ENCODE data around the gene E4F1.

The E4F1 gene

DNA sequence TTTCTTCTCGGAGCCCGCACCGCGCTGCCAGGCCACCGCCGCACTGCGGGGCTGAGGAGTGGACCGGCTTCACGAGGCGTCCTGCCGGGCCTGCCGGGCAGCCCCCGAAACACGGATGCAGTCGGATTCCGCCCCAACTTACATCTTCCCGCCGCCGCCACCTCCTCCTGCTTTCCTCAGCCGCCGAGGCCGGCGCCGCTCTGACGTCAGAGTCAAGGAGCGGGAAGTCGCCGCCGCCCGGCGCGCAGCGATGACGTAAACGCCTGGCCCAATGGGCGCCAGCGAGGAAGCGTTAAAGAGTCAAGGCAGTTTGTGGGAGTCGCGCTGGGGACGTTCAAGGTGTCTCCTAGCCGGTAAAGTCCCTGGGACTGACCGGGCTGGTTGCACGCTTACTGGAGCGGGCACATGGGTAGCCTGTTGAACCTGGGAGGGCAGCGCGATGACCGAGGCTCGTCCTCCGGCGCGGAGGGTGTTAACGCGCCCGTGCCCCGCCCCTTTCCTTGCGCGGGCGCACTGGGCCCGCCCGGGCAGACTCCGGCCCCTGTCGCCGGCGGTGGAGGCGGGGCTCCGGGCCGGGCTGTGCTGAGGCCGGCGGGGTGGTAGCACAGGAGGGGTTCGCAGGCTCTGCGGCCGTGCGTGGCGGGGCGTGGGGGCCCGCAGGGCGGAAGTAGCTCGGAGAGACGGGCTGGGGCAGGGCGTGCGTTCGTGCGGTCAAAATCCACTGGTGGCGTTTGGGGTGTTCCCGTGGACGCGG, 44.7 kb downstream of the E4F1 start, which contains the start of gene RNPS1:
Gene RNPS1, minus strand, starts transcription at position 214 of the 754 bp plus-strand sequence. CDS start 3,483 bp downstream, outside the sequence.
- H3K9me3 ChIP-seq (ENCODE audit: control insufficient read depth, low read length), result no peaks in the 10 kb centered on the region
- H2AK5ac ChIP-seq (ENCODE audit: low read length, severe bottlenecking), result no peak within 1 kb of the TSS
- peak within 1 kb of the TSS; percentile 64 for H2BK120ac ChIP-seq (ENCODE audit: low read depth, low read length)
- H3K79me1 ChIP-seq (replicated peaks; ENCODE audit: low read length, poor library complexity, severe bottlenecking), result peaks cover 33% of the 10 kb centered on the region
- peaks cover 23% of the 10 kb centered on the region for H3K4me1 ChIP-seq (ENCODE audit: control insufficient read depth, insufficient read depth, low read depth, low read length)
- H4K91ac ChIP-seq (ENCODE audit: low read length), result peak within 1 kb of the TSS; percentile 97
- H3K4ac ChIP-seq (ENCODE audit: low read depth in 1 of 2, low read length in 2 of 2), result peak within 1 kb of the TSS; percentile 85 to 96
- no peaks in the 10 kb centered on the region for H3K27me3 ChIP-seq (ENCODE audit: control insufficient read depth in 1 of 2, insufficient read depth in 1 of 2, low read length in 2 of 2)
- peak within 1 kb of the TSS; percentile 91 for H3K9ac ChIP-seq (ENCODE audit: low read length)
- peak within 1 kb of the TSS; percentile 96 to 99 for H3K18ac ChIP-seq (ENCODE audit: low read depth in 1 of 2, low read length in 2 of 2)
- peak within 1 kb of the TSS; percentile 99 for H3K27ac ChIP-seq (ENCODE audit: low read length, poor library complexity, severe bottlenecking)
- under 1% methylated on average over 66 of the region's 88 CpGs for WGBS
- peak within 1 kb of the TSS; percentile 86 for H2AFZ ChIP-seq (ENCODE audit: low read depth, low read length)
- peak within 1 kb of the TSS; percentile 99 for H2BK15ac ChIP-seq (ENCODE audit: low read depth, poor library complexity, severe bottlenecking)
- H2BK5ac ChIP-seq (ENCODE audit: low read depth, low read length, poor library complexity, severe bottlenecking), result peak within 1 kb of the TSS; percentile 100
- H2BK12ac ChIP-seq (ENCODE audit: low read length in 2 of 2), result peak within 1 kb of the TSS; percentile 50 to 86
- peak within 1 kb of the TSS; percentile 99 for H4K8ac ChIP-seq (ENCODE audit: low read length)
- H3K23ac ChIP-seq (ENCODE audit: low read length in 2 of 2), result no peak within 1 kb of the TSS
- H3K4me3 ChIP-seq (ENCODE audit: insufficient read depth in 1 of 2, low read depth in 1 of 2, low read length in 2 of 2), result peak within 1 kb of the TSS; percentile 90
- H3K36me3 ChIP-seq (ENCODE audit: control insufficient read depth in 1 of 2, insufficient read depth in 2 of 2, low read depth in 1 of 2, low read length in 2 of 2), result peaks cover 17 to 27% of the 10 kb centered on the region in 2 experiments
- H3K4me2 ChIP-seq (ENCODE audit: low read length, poor library complexity, severe bottlenecking), result peak within 1 kb of the TSS; percentile 78
- peak; percentile 97 for DNase-seq
- H3K14ac ChIP-seq (ENCODE audit: low read length in 2 of 2), result peak within 1 kb of the TSS in 1 of 2 experiments; percentile 97

DNA sequence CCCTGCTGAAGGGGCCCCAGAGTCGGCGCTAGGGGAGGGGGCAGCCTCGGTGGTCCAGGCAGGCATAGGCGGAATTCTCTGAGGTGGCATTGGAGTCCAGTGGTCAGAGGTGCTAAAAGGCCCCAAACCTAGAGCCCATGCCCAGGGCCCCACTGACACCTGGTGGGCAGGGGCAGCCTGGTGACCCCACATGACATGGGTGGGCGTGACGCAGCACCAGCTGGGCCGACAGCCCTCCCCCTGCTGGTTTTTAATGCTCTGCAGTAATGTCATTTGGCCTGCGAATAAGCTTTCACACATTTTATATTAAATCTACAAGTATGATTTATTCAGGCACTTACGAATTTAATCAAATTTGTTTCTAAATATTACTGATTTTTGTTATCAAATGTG, 46.7 kb downstream of the E4F1 start:
- Histone ChIP-seq H3K4ac (ENCODE audit: low read depth in 1 of 2, low read length in 2 of 2) (no peak overlapping the region), H3K4me2 (ENCODE audit: low read length, poor library complexity, severe bottlenecking) (no peak overlapping the region), H3K14ac (ENCODE audit: low read length in 2 of 2) (no peak overlapping the region), H2AK5ac (ENCODE audit: low read length, severe bottlenecking) (no peak overlapping the region), H2BK12ac (ENCODE audit: low read length in 2 of 2) (no peak overlapping the region), H3K27ac (ENCODE audit: low read length, poor library complexity, severe bottlenecking) (no peak overlapping the region), H3K23ac (ENCODE audit: low read length in 2 of 2) (peak overlapping the region in 1 of 2 experiments; percentile 0), H3K9me3 (ENCODE audit: control insufficient read depth, low read length) (no peaks in the 10 kb centered on the region), H2BK120ac (ENCODE audit: low read depth, low read length) (no peak overlapping the region), H2AFZ (ENCODE audit: low read depth, low read length) (no peak overlapping the region), H3K4me1 (ENCODE audit: control insufficient read depth, insufficient read depth, low read depth, low read length) (peaks cover 22% of the 10 kb centered on the region), H3K18ac (ENCODE audit: low read depth in 1 of 2, low read length in 2 of 2) (no peak overlapping the region), H3K4me3 (ENCODE audit: insufficient read depth in 1 of 2, low read depth in 1 of 2, low read length in 2 of 2) (peak overlapping the region in 1 of 2 experiments; percentile 90), H2BK15ac (ENCODE audit: low read depth, poor library complexity, severe bottlenecking) (no peak overlapping the region), H3K36me3 (ENCODE audit: control insufficient read depth in 1 of 2, insufficient read depth in 2 of 2, low read depth in 1 of 2, low read length in 2 of 2) (peaks cover 0 to 27% of the 10 kb centered on the region in 2 experiments), H4K8ac (ENCODE audit: low read length) (no peak overlapping the region), H2BK5ac (ENCODE audit: low read depth, low read length, poor library complexity, severe bottlenecking) (no peak overlapping the region), H3K79me1 (replicated peaks; ENCODE audit: low read length, poor library complexity, severe bottlenecking) (peaks cover 33% of the 10 kb centered on the region), H4K91ac (ENCODE audit: low read length) (no peak overlapping the region), H3K27me3 (ENCODE audit: control insufficient read depth in 1 of 2, insufficient read depth in 1 of 2, low read length in 2 of 2) (no peaks in the 10 kb centered on the region), H3K9ac (ENCODE audit: low read length) (peak overlapping the region; percentile 91)
- DNase-seq, result no peak
- WGBS, result 100% methylated on average over 7 of the region's 9 CpGs

DNA sequence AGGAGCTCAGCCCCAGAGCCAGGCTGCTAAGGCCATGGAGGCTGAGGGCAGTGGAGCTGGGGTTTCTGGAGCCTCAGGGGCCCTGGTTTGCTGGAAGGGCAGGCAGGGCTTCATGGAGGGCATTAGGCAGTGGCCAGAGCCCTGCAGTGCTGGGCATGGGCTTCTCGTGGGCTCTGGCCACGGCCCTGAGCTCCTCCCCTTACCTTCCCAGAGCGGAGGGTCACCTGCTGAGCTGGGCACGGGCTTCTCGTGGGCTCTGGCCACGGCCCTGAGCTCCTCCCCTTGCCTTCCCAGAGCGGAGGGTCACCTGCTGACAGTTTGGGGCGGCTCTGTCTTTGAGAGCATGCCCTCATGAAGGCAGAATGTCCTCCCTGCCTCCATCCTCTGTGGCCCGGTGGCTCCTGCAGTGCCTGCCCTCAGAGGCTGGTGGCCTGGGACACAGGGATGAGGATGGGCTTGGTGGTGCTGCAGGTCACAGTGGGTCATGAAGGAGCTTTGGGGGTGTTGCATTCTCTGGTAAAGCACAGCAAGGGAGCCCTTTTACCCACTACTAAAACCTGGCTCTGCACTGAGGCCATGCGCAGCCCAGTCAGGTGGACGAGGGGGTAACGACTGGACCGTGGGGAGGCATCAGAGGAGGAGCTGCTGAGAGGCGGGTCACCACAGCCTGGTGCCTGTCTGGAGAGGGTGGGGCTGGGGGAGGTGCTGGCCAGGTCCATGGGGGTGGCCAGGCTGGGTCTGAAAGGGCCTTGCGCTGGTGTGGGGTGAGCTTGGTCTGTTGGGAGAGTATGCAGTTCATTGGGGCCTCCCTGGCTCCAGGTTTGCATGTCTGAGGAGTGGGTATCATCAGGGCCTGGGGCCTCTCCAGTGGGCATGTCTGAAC, 47.4 kb downstream of the E4F1 start:
- Histone ChIP-seq H2BK120ac (ENCODE audit: low read depth, low read length) (no peak overlapping the region), H3K9ac (ENCODE audit: low read length) (peak overlapping the region; percentile 91), H4K8ac (ENCODE audit: low read length) (no peak overlapping the region), H3K4me1 (ENCODE audit: control insufficient read depth, insufficient read depth, low read depth, low read length) (peaks cover 22% of the 10 kb centered on the region), H3K4me3 (ENCODE audit: insufficient read depth in 1 of 2, low read depth in 1 of 2, low read length in 2 of 2) (no peak overlapping the region), H4K91ac (ENCODE audit: low read length) (no peak overlapping the region), H3K4ac (ENCODE audit: low read depth in 1 of 2, low read length in 2 of 2) (no peak overlapping the region), H2BK15ac (ENCODE audit: low read depth, poor library complexity, severe bottlenecking) (no peak overlapping the region), H2BK12ac (ENCODE audit: low read length in 2 of 2) (no peak overlapping the region), H2BK5ac (ENCODE audit: low read depth, low read length, poor library complexity, severe bottlenecking) (no peak overlapping the region), H3K36me3 (ENCODE audit: control insufficient read depth in 1 of 2, insufficient read depth in 2 of 2, low read depth in 1 of 2, low read length in 2 of 2) (peaks cover 0 to 27% of the 10 kb centered on the region in 2 experiments), H3K18ac (ENCODE audit: low read depth in 1 of 2, low read length in 2 of 2) (no peak overlapping the region), H3K79me1 (replicated peaks; ENCODE audit: low read length, poor library complexity, severe bottlenecking) (peaks cover 33% of the 10 kb centered on the region), H3K23ac (ENCODE audit: low read length in 2 of 2) (no peak overlapping the region), H3K9me3 (ENCODE audit: control insufficient read depth, low read length) (no peaks in the 10 kb centered on the region), H3K4me2 (ENCODE audit: low read length, poor library complexity, severe bottlenecking) (no peak overlapping the region), H3K27ac (ENCODE audit: low read length, poor library complexity, severe bottlenecking) (no peak overlapping the region), H2AFZ (ENCODE audit: low read depth, low read length) (no peak overlapping the region), H3K27me3 (ENCODE audit: control insufficient read depth in 1 of 2, insufficient read depth in 1 of 2, low read length in 2 of 2) (peaks cover under 1 to 3% of the 10 kb centered on the region in 2 experiments), H2AK5ac (ENCODE audit: low read length, severe bottlenecking) (no peak overlapping the region), H3K14ac (ENCODE audit: low read length in 2 of 2) (no peak overlapping the region)
- no peak for DNase-seq
- WGBS, result 94% methylated on average over 14 of the region's 15 CpGs
